Keratinocyte (primary cell): ENCODE results near the gene FOXA2. TPM values are rescaled to one million over a fixed set of nuclear protein-coding genes. Genes with fewer than 3 reads are reported as not detected.
"Not testable (repeated sequence)": the region's sequence is repeated elsewhere in the genome, so short reads cannot be mapped to it uniquely, and the experiment has no call there.

Experiments
- DNase-seq: peaks from one replicate; pipeline ENCODE4 v3.0.0-alpha.2; 2011; ENCODE audit warnings: low read depth, missing footprints, low spot score
- FAIRE-seq: peaks from 2 replicates; lab custom pipeline; 2011; peaks lifted over from hg19 to GRCh38; lab: Jason Lieb, UNC
- H2AFZ ChIP-seq: 2 replicates; pipeline ENCODE4 v1.6.0; 2012; ENCODE audit warnings: low read length, control low read depth, inconsistent platforms; ENCODE audit not compliant: control insufficient read depth
- H3K27ac ChIP-seq: 2 replicates; pipeline ENCODE4 v1.5.1; 2011; ENCODE audit warnings: low read length; ENCODE audit not compliant: control insufficient read depth, insufficient read depth
- H3K27me3 ChIP-seq: 3 replicates; pipeline ENCODE4 v1.6.0; 2011; ENCODE audit warnings: low read length; ENCODE audit not compliant: control insufficient read depth, insufficient read depth; ENCODE audit errors: extremely low read depth
- H3K36me3 ChIP-seq, 2 experiments: 2 replicates in 1 of 2; 3 replicates in 1 of 2; pipeline ENCODE4 v1.5.1; 2011; ENCODE audit warnings: low read length in 2 of 2, mild to moderate bottlenecking in 1 of 2; ENCODE audit not compliant: control insufficient read depth in 2 of 2, insufficient read depth in 2 of 2; ENCODE audit errors: extremely low read depth in 1 of 2
- H3K4me1 ChIP-seq: 3 replicates; pipeline ENCODE4 v1.5.1; 2011; ENCODE audit warnings: low read length; ENCODE audit not compliant: control insufficient read depth, insufficient read depth; ENCODE audit errors: extremely low read depth
- H3K4me2 ChIP-seq: 3 replicates; pipeline ENCODE4 v1.6.0; 2011; ENCODE audit warnings: low read depth, low read length; ENCODE audit not compliant: control insufficient read depth, insufficient read depth; ENCODE audit errors: extremely low read depth
- H3K4me3 ChIP-seq, 3 experiments: fragments of 200-600 bp in 1 of 3; sonication (generic) in 1 of 3; 2 replicates in 2 of 3; 3 replicates in 1 of 3; pipeline ENCODE4 v1.5.1; 2011 to 2016; ENCODE audit warnings: low read length in 3 of 3, mild to moderate bottlenecking in 3 of 3, control low read depth in 2 of 3, inconsistent platforms in 1 of 3, low read depth in 1 of 3, mixed read lengths in 1 of 3, mixed run types in 1 of 3, moderate library complexity in 1 of 3; ENCODE audit not compliant: control insufficient read depth in 2 of 3, insufficient read depth in 2 of 3; ENCODE audit errors: extremely low read depth in 1 of 3
- H3K79me2 ChIP-seq: 2 replicates; pipeline ENCODE4 v1.6.0; 2012; ENCODE audit warnings: low read length; ENCODE audit not compliant: control insufficient read depth, insufficient read depth
- H3K9ac ChIP-seq: 3 replicates; pipeline ENCODE4 v1.6.0; 2011; ENCODE audit warnings: low read length; ENCODE audit not compliant: control insufficient read depth, insufficient read depth; ENCODE audit errors: extremely low read depth
- H3K9me1 ChIP-seq: 3 replicates; pipeline ENCODE4 v1.6.0; 2011; ENCODE audit warnings: low read length; ENCODE audit not compliant: control insufficient read depth, insufficient read depth; ENCODE audit errors: extremely low read depth
- H3K9me3 ChIP-seq: 2 replicates; pipeline ENCODE4 v1.5.1; 2012; ENCODE audit warnings: low read depth, low read length; ENCODE audit not compliant: control insufficient read depth
- H4K20me1 ChIP-seq: 3 replicates; pipeline ENCODE4 v1.6.0; 2011; ENCODE audit warnings: low read length; ENCODE audit not compliant: control insufficient read depth, insufficient read depth; ENCODE audit errors: extremely low read depth
- EZH2 ChIP-seq: IDR thresholded peaks from one replicate; pipeline ENCODE4 v1.6.1; 2012; ENCODE audit warnings: inconsistent platforms, mild to moderate bottlenecking, low read length, moderate library complexity
- dilution Hi-C: fragments of 300-500 bp; cut with MboI; formaldehyde crosslinking; loops from one replicate; pipeline ENCODE4 v1.7.0; 2020; ENCODE audit warnings: low sequenced_read_pairs; ENCODE audit not compliant: extremely low pct_ligation_motif_present
- polyA plus RNA-seq, 5 experiments: library from polyadenylated mRNA; depleted of rRNA in 3 of 5; stranded (reverse) in 3 of 5; stranded (forward) in 1 of 5; unstranded in 1 of 5; fragments of >200 nt; gene quantifications; 1 replicate in 1 of 5; 2 replicates in 3 of 5; 3 replicates in 1 of 5; pipeline versions ENCODE4 v1.2.1 to v1.2.3, GENCODE V29; 2011 to 2012; ENCODE audit warnings: missing spikeins in 2 of 5, low read depth in 1 of 5, low replicate concordance in 1 of 5
- TF ChIP-seq, protein P1 (sequence below), 3 experiments: IDR thresholded peaks in 1 of 3; conservative IDR thresholded peaks in 1 of 3; optimal IDR thresholded peaks in 1 of 3; 2 replicates in 2 of 3; 3 replicates in 1 of 3; pipeline versions ENCODE3 to v1.5.1; 2011; ENCODE audit warnings: low read length in 3 of 3, mild to moderate bottlenecking in 3 of 3, moderate library complexity in 2 of 3, control low read depth in 1 of 3, inconsistent platforms in 1 of 3; ENCODE audit not compliant: insufficient read depth in 2 of 3; ENCODE audit errors: extremely low read depth in 1 of 3

The FOXA2 gene
- polyA plus RNA-seq, 1 donor (not counting 4 experiments of a cell fraction or from before 2014, with no cell fraction given): 0.16 TPM

GRCh38 chr20:22604815-22605214 is 20.4 kb upstream of the FOXA2 start:
- no peaks in the 10 kb centered on the region for H3K27me3 ChIP-seq
- no peaks in the 10 kb centered on the region for H3K9me1 ChIP-seq
- no peaks in the 10 kb centered on the region for H3K9me3 ChIP-seq
- TF ChIP-seq, protein P1, sequence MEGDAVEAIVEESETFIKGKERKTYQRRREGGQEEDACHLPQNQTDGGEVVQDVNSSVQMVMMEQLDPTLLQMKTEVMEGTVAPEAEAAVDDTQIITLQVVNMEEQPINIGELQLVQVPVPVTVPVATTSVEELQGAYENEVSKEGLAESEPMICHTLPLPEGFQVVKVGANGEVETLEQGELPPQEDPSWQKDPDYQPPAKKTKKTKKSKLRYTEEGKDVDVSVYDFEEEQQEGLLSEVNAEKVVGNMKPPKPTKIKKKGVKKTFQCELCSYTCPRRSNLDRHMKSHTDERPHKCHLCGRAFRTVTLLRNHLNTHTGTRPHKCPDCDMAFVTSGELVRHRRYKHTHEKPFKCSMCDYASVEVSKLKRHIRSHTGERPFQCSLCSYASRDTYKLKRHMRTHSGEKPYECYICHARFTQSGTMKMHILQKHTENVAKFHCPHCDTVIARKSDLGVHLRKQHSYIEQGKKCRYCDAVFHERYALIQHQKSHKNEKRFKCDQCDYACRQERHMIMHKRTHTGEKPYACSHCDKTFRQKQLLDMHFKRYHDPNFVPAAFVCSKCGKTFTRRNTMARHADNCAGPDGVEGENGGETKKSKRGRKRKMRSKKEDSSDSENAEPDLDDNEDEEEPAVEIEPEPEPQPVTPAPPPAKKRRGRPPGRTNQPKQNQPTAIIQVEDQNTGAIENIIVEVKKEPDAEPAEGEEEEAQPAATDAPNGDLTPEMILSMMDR (optimal IDR thresholded peaks at IDR 0.05 in 1 of 3, IDR thresholded peaks at IDR 0.05 in 1 of 3, conservative IDR thresholded peaks at IDR 0.05 in 1 of 3; ENCODE audit: extremely low read depth in 1 of 3, insufficient read depth in 2 of 3, low read length in 3 of 3): no peak
- no peak for TF ChIP-seq EZH2
- no peaks in the 10 kb centered on the region for H4K20me1 ChIP-seq
- DNase-seq (no peak), FAIRE-seq (no peak)
- H3K36me3 ChIP-seq: no peaks in the 10 kb centered on the region
- H3K4me2 ChIP-seq: no peak overlapping the region
- H3K27ac ChIP-seq: no peak overlapping the region
- H3K9ac ChIP-seq: no peak overlapping the region
- no peak overlapping the region for H3K4me3 ChIP-seq
- no peak overlapping the region for H2AFZ ChIP-seq
- H3K4me1 ChIP-seq: no peaks in the 10 kb centered on the region
- dilution Hi-C loops: no loop called here
- H3K79me2 ChIP-seq: no peaks in the 10 kb centered on the region

DNA sequence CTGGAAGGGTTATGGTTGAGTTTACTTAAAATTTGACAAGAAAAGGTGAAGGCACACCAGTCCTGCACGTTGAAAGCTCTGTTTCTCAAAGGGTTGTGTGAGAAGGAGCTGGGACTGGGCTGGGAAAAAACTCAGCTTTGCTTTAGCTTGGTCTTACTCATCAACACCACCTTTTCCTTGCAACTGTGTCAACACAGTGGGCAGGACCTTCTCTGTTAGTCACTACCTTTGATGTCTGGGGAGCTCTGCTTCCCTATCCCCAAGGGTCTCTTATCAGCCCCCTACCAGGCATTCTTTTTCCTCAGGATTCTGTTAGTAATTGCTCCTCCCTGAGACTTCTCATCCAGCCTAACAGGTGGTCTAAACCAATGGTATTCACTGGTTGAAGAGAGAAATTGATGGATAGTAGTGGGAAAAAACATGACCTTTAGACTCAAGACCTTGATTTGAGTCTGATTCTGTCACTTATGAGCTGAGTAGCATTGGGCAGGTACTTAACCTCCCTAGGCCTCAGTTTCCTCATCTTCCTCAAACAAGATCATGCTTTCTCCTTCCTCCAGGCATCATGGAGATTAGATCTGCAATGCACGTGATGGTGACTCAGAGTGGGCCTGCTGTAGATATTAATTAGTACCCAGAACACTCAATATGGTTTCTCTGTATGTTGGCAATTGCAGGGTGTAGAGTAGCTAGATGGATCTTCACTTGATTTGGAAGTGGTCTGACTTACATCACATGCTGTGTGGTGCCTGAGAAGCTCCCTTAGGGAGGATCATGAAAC is 17.2 kb upstream of the FOXA2 start:
- no peaks in the 10 kb centered on the region for H3K9me3 ChIP-seq
- no peak overlapping the region for H3K4me2 ChIP-seq
- no peaks in the 10 kb centered on the region for H3K4me1 ChIP-seq
- no peaks in the 10 kb centered on the region for H3K79me2 ChIP-seq
- H3K27ac ChIP-seq: no peak overlapping the region
- H2AFZ ChIP-seq: no peak overlapping the region
- no peaks in the 10 kb centered on the region for H3K36me3 ChIP-seq
- H4K20me1 ChIP-seq: no peaks in the 10 kb centered on the region
- FAIRE-seq: no peak
- TF ChIP-seq, protein P1 (optimal IDR thresholded peaks at IDR 0.05 in 1 of 3, IDR thresholded peaks at IDR 0.05 in 1 of 3, conservative IDR thresholded peaks at IDR 0.05 in 1 of 3; ENCODE audit: extremely low read depth in 1 of 3, insufficient read depth in 2 of 3, low read length in 3 of 3): no peak
- TF ChIP-seq EZH2: no peak
- H3K9me1 ChIP-seq: no peaks in the 10 kb centered on the region
- dilution Hi-C loops: no loop called here
- no peak overlapping the region for H3K4me3 ChIP-seq
- no peak overlapping the region for H3K9ac ChIP-seq
- H3K27me3 ChIP-seq: peaks cover 5% of the 10 kb centered on the region
- no peak for DNase-seq

GRCh38 chr20:22599258-22599657 is 14.9 kb upstream of the FOXA2 start:
- H3K27ac ChIP-seq, dilution Hi-C loops, H3K79me2 ChIP-seq, H3K4me1 ChIP-seq, H3K4me3 ChIP-seq, H3K27me3 ChIP-seq, H3K36me3 ChIP-seq, H3K9me1 ChIP-seq, H2AFZ ChIP-seq, H4K20me1 ChIP-seq, FAIRE-seq, H3K9ac ChIP-seq, H3K4me2 ChIP-seq, DNase-seq, H3K9me3 ChIP-seq: not testable (repeated sequence)
